Glutamatergic neuron (in vitro differentiated cells): ENCODE results near the gene CYP46A1. TPM values are rescaled to one million over a fixed set of nuclear protein-coding genes. Genes with fewer than 3 reads are reported as not detected.

Experiments
- DNase-seq: peaks from one replicate; pipeline ENCODE4 v3.0.0; 2022
- H3K27ac Mint-ChIP-seq: one replicate; pipeline ENCODE4 v1.8.0; 2020; ENCODE audit warnings: mild to moderate bottlenecking, mixed read lengths, inconsistent platforms; ENCODE audit not compliant: unreplicated experiment
- H3K27me3 Mint-ChIP-seq: one replicate; pipeline ENCODE4 v1.8.0; 2020; ENCODE audit warnings: mild to moderate bottlenecking, moderate library complexity, mixed read lengths, inconsistent platforms; ENCODE audit not compliant: unreplicated experiment
- H3K36me3 Mint-ChIP-seq: one replicate; pipeline ENCODE4 v1.8.0; 2020; ENCODE audit warnings: mild to moderate bottlenecking, mixed read lengths, inconsistent platforms; ENCODE audit not compliant: unreplicated experiment
- H3K4me1 Mint-ChIP-seq: one replicate; pipeline ENCODE4 v1.8.0; 2020; ENCODE audit warnings: mild to moderate bottlenecking, low read depth, mixed read lengths, inconsistent platforms; ENCODE audit not compliant: unreplicated experiment
- H3K4me3 Mint-ChIP-seq: one replicate; pipeline ENCODE4 v1.8.0; 2020; ENCODE audit warnings: mild to moderate bottlenecking, mixed read lengths, inconsistent platforms; ENCODE audit not compliant: unreplicated experiment
- H3K9me3 Mint-ChIP-seq: one replicate; pipeline ENCODE4 v1.8.0; 2020; ENCODE audit warnings: mild to moderate bottlenecking, moderate library complexity, mixed read lengths, inconsistent platforms; ENCODE audit not compliant: unreplicated experiment
- total RNA-seq: library from RNA; stranded (reverse); fragmentation: NEBNext Ultra II Directional; extraction: Animal tissue kit (Norgen Biotek cat#: 25700); gene quantifications from one replicate; pipeline ENCODE4 v1.2.1, GENCODE V29; 2021; ENCODE audit not compliant: unreplicated experiment
- TF ChIP-seq, protein P1 (sequence below): fragments of 200-600 bp; sonication (generic); IDR thresholded peaks from one replicate; pipeline ENCODE4 v1.5.0; 2021; ENCODE audit not compliant: partially characterized antibody, unreplicated experiment

The CYP46A1 gene
- total RNA-seq, 1 donor from 2014 or later, result 2.1 TPM

DNA sequence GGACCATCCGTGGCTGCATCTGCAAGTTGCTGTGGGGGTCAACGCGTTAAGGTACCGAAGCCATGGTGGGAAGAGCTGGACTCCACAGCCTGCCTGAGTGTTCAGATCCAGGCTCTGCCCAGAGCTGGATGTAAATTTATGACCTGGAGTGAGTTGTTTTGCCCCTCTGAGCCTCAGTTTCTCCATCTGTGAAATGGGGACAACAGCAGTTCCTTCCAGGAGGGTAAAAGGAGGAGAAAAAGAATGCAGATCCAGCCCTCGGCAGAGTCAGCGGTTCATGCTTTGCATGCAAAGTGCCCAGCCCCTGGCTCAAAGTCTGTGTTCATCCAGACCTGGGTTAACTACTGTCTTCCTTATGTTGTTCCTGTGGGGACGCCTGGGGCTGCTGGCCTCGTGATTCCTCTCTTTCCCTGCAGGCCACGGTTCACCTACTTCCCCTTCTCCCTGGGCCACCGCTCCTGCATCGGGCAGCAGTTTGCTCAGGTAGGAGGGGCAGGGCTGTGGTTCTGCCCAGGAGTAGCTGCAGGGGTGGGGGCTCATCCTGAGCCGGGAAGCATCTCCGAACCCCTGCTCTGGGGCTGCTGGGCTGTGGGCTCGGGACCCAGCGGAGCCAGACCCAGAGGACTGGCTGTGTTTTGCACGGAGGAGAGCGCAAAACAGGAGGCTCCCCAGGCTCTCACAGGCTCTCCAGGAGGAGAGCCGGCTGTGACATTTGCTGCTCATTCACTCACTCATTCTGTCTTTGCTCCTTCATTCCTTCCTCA, 41.9 kb downstream of the CYP46A1 start:
- no peak for DNase-seq
- Mint-ChIP-seq H3K27ac (no peak overlapping the region), H3K36me3 (no peaks in the 10 kb centered on the region), H3K4me1 (peaks cover 4% of the 10 kb centered on the region), H3K9me3 (peaks cover 5% of the 10 kb centered on the region), H3K4me3 (no peak overlapping the region), H3K27me3 (no peaks in the 10 kb centered on the region)
- TF ChIP-seq, protein P1, sequence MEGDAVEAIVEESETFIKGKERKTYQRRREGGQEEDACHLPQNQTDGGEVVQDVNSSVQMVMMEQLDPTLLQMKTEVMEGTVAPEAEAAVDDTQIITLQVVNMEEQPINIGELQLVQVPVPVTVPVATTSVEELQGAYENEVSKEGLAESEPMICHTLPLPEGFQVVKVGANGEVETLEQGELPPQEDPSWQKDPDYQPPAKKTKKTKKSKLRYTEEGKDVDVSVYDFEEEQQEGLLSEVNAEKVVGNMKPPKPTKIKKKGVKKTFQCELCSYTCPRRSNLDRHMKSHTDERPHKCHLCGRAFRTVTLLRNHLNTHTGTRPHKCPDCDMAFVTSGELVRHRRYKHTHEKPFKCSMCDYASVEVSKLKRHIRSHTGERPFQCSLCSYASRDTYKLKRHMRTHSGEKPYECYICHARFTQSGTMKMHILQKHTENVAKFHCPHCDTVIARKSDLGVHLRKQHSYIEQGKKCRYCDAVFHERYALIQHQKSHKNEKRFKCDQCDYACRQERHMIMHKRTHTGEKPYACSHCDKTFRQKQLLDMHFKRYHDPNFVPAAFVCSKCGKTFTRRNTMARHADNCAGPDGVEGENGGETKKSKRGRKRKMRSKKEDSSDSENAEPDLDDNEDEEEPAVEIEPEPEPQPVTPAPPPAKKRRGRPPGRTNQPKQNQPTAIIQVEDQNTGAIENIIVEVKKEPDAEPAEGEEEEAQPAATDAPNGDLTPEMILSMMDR, result no peak

DNA sequence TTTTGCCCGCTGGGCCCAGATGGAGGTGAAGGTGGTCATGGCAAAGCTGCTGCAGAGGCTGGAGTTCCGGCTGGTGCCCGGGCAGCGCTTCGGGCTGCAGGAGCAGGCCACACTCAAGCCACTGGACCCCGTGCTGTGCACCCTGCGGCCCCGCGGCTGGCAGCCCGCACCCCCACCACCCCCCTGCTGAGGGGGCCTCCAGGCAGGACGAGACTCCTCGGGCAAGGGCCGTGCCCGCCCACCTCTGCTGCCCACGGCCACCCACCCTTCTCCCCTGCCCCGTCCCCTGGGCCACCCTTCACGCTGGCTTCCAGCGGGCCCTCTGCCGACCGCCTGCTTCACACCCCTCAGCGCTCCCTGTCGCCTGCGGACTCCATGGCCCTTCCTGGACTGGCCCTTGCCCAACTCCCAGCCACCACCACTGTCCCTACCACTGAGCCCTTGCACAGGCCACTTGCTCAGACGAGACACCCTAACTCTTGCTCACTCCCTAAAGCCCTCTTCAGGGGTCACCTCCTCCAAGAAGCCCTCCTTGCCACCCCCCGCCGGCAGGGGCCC, 42.5 kb downstream of the CYP46A1 start:
- no peaks in the 10 kb centered on the region for H3K36me3 Mint-ChIP-seq
- peaks cover 4% of the 10 kb centered on the region for H3K4me1 Mint-ChIP-seq
- peaks cover 5% of the 10 kb centered on the region for H3K9me3 Mint-ChIP-seq
- H3K27me3 Mint-ChIP-seq, result no peaks in the 10 kb centered on the region
- TF ChIP-seq, protein P1, result no peak
- no peak overlapping the region for H3K4me3 Mint-ChIP-seq
- no peak overlapping the region for H3K27ac Mint-ChIP-seq
- no peak for DNase-seq

DNA sequence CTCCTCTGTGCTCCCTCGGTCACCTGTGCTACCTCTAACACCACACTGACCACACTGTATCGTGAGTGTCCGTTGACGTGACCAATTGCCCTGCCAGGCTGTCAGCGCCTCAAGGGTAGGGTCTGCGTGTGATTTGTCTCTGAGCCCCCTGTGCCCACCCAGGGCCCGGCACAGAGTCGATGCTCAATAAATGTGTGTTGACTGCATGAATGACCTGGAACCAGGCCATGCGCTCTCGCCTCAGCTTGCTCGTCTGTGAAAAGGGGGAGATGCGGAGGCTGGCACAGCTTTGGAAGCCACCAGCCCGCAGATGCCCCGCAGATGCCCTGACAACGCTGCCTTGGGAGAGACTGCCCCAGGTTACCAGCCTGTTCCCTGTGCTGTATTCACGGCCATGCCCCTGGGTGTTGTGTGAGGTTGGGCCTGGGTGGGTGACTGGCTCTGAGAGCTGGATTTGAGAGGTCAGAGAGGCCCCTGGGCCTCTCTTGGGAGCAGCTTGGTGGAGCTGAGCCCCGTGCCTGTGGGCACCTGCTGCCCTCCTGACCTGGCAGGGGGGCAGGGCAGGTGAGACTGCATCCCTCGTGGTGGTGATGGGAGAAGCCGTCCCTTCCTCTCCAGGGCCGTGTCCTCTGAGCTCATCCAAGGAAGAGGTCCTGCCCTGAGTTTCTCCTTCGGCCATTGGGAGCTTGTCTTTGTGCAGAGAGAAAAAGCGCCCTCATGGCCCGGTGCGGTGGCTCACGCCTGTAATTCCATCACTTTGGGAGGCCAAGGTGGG, 43.2 kb downstream of the CYP46A1 start:
- Mint-ChIP-seq H3K4me3 (no peak overlapping the region), H3K4me1 (peaks cover 4% of the 10 kb centered on the region), H3K36me3 (no peaks in the 10 kb centered on the region), H3K27ac (no peak overlapping the region), H3K9me3 (peaks cover 5% of the 10 kb centered on the region), H3K27me3 (no peaks in the 10 kb centered on the region)
- TF ChIP-seq, protein P1, result no peak
- DNase-seq, result no peak

DNA sequence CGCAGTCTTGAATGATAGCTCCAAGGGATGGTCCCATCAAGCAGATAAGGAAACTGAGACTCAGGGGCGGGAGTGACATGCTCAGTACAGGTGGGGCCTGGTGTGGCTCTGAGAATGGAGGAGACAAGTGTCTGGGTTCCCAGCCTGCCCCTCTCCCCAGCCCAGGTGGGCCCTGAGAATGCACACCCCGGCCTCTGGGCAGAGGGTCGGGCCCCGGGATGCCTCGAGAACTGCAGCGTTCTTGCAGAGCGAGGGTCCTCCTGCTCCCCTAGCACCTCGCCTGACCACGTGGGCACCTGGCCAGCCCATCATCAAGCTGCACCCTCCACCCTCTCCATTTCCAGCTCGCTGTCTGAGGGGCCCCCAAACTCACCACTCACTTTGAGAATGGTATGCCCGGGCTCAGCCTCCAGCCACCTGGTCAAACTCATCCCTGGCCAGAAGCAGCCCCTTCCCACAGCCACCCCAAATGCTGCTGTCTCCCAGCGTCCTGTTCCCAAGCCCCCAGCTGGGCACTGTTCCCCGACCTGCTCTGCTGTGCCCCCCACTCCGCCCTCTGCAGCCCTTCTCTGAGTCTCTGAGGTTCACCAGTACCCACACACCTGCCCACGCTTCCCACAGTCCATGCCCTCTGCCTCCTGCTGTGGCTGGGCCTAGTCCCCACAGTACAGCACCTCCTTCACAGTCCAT, 44.3 kb downstream of the CYP46A1 start:
- peak; percentile 6 for DNase-seq
- no peak overlapping the region for H3K4me3 Mint-ChIP-seq
- TF ChIP-seq, protein P1, result no peak
- no peaks in the 10 kb centered on the region for H3K36me3 Mint-ChIP-seq
- H3K27me3 Mint-ChIP-seq, result peaks cover 3% of the 10 kb centered on the region
- H3K4me1 Mint-ChIP-seq, result peaks cover 4% of the 10 kb centered on the region
- H3K27ac Mint-ChIP-seq, result no peak overlapping the region
- H3K9me3 Mint-ChIP-seq, result peaks cover 5% of the 10 kb centered on the region
